Muscle of back (tissue), 11 donors: ENCODE measurements around the gene ETV6. TPM values are rescaled to one million over a fixed set of nuclear protein-coding genes. Genes with fewer than 3 reads are reported as not detected.
A peak's percentile ranks its signal among the peaks of the same experiment; 100 is the strongest.

Experiments used
- DNase-seq, 3 donors: peaks; one replicate each; pipeline versions ENCODE4 v3.0.0 to v3.0.0-alpha.2; 2013
- polyA plus RNA-seq, 10 donors: library from polyadenylated mRNA; unstranded; fragments of 120-200 nt; gene quantifications; one replicate each; pipeline ENCODE4 v1.2.1, GENCODE V29; 2013; ENCODE audit not compliant: insufficient read length in 10 of 10

Gene ETV6
- polyA plus RNA-seq, 10 donors: 7.1 to 13.0 (median 11.0) TPM

DNA sequence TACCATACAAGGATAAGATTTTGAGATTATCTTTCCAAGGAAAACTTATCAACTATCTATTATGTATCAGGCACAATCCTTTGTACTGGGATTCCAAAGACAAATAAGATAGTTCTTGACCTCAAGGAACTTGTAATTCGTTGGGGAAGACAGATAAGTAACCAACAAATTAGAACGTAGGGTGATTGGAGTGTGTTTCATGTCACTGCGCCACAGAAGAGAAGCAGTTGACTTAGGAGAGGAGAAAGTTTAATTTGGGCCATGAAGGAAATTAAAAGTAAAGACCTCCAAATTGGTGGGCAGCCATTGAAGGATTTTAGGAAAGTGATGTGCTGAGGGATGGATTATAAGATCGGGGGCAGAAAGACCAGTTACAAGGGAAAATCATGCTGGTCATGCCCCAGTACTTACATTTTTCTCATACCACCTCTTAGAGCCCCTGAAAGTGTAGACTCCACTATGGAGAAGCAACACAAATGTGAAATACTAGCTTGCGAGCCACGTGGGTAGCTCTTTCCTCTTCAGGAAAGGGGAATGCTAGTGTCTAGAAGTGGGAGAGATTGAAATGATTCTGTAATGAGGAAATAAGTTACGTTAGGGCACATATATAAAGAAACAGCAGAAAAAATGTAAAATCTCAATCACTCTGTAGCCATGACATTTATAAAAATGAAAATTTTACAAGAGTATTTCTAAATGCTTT lies 148.7 kb downstream of the ETV6 start:
- no peak for DNase-seq

DNA sequence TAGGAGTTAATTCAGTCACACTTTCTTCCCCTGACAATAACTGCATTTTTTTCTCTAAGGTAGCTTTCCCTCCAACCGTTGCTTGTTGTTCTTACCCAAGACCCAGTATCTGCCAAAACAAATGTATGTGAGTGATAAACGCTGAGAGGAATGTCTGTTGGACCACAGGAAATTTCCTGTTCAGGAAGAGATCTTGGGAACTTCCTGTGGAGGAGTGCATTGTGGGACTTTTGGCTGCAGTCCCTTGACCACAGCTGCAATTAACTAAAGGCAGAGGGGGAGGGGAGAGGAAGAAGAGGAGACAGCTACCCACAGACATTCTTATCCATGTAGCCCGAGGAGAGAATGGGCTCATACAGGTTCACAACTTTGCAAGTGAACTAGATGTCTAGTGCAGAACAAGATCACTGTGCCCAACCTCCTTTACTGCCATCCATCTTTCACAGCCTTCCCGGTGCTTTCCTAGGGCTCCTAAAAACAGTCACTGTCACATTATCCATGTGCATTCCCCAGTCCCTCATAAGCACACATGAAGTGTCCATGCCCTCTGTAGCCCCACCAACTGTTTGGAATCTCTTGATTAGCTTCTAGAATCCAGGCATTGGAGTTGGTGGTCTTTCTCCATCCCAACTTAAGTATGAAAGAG lies 149.5 kb downstream of the ETV6 start:
- DNase-seq: peak in 1 of 3 donors; percentile 90

DNA sequence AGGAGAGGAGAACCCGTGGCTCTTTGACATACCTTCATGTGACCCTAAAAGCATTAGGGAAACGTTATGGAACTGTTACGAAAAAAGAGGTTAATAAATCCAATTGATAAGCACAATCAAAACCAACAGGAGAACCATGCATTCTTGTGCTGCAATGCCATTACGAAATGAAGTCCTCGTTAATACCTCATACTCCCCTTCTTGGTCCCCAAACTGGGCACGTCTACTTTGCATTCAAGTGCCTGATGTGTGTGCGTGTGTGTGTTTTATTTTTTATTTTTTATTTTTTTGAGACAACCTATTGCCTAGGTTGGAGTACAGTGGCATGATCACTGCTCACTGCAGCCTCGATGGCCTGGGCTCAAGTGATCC lies 150.0 kb downstream of the ETV6 start:
- no peak for DNase-seq

DNA sequence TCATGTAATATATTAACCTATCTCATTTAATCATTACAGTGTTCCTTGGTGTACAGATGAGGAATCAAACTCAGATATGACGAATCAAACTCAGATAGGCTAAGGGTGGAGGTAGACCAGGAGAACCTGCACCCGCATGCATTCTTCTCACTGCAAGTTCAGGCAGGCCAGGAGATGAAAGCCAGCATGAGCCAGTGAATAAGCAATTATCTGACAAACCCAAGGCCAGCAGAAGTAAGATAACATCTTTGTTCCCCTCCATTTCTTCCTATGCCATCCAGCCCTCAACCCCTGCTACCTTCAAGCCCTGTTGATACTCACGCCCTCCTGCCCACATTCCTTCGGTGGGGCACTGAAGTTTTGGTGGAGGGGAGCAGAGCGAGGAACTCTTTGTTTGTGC lies 152.2 kb downstream of the ETV6 start:
- no peak for DNase-seq

DNA sequence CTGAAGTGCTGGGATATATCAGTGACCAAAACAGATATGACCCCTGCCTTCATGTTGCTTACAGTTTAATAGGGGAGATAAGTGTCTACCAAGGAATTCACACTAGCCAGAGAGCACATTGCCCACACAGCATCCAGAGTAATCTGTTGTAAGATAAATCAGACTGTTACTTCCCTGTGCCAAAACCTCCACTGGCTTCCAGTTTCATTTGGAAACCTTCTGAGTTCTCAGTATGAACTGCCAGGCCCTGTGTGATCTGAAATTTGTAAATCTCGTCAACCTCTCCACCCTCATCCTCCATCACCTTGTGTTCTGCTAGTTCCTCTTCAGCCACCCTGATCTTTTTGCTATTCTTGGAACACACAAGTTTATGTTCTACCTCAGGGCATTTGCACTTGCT lies 154.7 kb downstream of the ETV6 start:
- no peak for DNase-seq

DNA sequence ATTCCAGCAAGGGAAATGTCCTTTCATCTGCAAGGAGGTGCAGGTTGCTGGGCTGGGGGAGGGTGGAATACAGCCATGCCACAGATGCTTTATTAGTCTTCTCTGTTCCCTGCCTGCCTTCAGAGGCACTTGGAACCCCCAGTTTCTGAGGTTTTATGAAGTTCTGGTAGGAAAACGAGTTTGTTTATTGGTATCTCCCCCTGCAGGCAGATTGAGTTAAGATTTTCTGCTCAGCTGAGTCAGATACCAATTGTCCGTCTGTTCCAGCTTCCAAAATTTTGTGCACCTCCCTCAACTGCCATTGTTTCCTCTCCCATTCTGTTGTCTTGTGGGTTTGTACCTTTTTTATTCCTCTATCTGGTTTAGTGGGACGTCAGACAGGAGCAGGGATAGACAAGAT lies 155.6 kb downstream of the ETV6 start:
- DNase-seq: no peak

DNA sequence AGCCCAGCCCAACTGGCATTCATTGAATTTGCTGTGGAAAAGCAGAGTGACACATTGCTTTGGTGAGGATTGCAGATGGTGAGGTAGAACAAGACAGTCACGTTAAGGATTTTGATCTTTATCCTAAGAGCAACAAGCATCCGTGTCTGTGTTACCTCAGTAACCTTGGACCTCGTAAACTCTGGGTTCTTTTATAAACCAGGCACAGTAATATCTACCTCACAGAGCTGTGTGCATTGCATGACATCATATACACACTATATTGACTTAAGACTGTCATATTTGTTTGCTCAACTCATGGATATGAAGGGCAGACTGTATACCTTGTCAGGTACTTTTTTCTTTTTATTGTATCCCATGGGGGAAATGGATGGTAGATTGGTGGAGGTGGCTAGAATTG lies 156.2 kb downstream of the ETV6 start:
- no peak for DNase-seq

DNA sequence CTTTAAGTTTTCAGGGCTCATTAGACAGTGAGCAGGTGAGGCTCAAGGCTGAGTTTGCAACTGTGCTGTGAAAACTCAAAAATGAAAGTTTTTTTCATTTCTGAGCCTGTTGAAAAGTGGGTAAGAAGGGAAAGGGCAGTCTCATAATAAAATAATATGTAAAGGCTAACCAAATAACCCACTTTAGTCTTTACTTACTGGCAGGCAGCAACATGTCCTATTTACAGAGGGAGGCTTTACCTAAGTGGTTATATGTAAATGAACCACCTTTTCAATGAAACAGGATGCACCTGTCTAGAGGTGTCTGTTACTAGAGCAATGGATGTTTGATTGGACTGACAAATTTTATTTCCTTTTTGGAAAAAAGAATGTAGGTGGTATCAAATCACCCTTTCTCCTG lies 158.0 kb downstream of the ETV6 start:
- DNase-seq: no peak

DNA sequence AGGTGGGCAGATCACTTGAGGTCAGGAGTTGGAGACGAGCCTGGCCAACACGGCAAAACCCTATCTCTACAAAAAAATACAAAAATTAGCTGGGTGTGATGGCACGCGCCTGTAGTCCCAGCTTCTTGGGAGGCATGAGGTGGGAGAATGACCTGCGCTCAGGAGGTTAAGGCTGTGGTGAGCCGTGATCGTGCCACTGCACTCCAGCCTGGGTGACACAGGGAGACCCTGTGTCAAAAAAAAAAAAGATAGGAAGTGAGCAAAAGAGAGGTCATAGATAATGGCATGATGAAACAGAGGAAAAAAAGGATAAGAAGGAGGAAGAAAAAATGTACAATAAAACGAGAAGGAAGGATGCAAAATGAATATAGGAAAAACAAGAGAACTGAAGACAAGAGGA lies 159.5 kb downstream of the ETV6 start:
- DNase-seq: no peak

DNA sequence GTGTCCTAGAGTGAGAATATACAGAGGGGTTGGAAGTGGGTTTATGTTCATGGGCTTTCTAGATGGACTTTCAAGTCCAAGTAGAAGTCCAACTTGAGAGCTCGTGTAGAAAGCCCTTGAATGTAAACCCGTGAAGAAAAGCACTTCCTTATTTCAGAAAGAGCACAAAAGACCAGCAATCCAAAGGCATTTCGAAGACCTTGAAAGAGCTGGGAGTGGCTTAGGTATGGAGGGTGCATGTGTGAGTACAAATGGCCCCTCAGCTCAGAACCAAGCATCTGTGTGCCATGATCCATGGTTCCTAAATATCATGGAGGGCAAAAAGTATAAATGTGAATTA lies 160.7 kb downstream of the ETV6 start:
- no peak for DNase-seq

DNA sequence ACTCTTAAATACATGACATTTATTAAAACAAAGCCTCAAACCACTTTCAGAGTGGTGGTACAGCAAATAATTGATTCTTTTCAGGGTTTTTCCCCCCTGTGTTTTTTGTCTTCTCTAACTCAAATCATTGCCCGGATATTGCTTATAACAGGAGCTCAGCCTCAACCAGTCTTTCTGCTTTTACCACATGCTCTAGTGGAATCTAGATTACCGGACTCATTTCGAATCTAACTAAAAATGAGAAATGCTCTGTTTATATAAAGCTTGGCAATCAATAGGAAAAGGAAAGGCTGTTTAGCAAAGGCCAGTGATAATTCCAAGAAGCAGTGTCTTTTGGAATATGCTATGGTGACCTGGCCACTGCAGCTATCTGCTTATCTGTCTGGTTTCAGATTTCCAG lies 161.5 kb downstream of the ETV6 start:
- DNase-seq: no peak

DNA sequence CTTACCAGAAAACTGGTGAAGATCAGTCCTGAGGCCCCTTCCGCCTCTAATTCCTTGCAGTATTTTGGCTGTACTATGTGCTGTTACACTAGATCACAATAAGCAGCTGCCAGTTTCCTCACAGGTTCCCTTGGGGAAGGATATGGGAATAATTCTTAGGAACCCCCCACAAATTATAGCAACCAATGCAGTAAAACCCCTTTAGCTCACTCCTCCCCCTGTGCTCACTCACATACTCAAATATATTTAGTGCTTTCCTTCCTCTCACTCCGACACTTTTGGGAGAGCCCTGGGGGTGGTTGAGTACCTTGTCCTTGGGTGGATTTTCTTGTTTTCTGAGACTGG lies 162.7 kb downstream of the ETV6 start:
- no peak for DNase-seq

DNA sequence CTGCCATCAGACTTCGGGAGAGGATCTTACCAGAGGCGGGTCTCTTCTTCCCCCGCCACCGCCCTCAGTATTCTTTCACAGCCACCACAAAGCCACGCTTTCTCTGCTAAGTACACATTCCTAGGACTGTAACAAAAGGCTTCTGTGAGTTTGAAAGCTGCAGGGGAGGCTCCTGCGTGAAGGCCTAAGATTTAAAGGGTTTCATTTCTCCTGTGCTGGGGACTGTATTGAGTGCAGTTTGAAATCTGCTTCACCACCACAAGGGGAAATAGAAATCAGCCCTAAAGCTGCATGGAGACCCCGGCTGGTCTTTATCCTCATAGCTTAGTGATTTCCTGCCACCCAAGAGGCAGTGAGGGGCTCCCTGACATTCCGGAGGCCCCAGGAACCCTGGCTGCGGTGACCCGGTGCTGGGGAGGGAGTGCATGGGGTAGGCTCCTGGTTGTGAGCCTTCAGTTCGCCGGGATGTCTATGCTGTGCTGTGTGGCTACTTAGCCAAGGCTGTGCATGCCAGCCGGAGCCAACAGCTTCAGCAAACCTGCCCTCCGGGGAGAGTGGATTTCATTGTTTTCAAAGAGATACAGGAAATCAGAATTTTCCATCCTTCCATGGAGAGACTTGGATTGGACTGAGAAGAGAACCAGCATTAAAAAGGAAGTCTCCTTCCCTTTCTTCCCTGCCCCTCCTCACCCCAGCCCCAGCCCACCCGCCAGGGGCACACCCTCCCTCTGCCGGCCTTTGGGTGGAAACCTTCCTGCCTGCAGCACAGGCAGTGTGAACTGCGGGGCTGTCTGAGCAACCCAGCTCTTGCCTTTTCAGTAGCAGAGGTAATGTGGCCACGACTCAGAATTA lies 163.3 kb downstream of the ETV6 start:
- peak in 1 of 3 donors; percentile 80 for DNase-seq

DNA sequence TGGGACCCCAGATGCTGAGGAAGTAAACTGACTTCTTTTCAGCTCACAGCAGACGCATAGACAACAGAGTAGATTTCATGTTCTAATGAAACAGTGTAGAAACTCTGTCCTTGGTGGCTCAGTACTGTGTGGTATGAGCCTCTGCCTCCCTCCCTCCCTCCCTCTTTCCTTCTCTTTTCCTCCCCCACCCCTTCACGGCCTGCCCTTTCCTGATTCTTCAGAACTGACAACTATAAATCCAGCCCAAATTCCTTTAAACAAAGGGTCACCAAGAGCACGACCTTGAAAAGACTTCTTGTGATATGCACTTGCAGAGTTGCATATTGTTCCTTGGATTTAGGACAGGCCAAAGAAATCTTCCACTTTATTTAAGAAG lies 164.0 kb downstream of the ETV6 start:
- no peak for DNase-seq

DNA sequence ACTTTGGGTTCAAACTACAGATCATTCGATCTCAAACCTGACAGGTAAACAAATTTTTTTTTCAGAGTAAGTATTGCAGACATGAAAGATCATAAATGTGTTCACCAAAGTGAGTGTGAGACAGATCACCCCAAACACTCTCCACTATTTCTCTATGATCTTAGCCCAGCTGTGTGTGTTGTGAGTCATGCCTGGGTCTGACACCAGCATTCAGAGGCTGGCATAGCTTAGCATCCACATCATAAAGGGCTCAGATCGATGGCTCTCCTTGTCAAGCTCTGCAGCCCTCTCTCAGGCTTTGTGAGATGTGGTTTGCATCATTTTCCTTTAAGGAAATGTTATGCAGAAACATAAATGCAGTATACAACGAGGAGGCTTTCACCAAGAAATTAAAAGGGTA lies 164.9 kb downstream of the ETV6 start:
- DNase-seq: no peak

DNA sequence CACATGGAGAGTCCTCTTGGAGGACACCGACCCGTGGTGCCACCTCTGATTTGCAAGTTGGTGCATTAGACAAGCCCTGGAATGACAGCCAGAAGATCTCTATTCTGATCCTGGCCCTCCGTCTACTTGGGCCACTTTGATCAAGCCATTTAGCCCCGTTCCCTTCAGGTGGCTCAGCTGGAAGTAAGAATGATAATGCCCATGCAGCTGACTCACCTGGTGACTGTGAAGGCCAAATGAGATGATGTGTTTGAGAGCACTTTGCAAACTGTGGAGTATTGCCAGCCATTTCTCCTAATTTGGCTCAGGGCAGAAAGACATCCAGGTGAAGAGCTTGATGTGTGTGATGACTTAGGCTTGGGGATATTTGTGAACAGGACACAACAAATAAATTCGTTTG lies 165.9 kb downstream of the ETV6 start:
- no peak for DNase-seq

DNA sequence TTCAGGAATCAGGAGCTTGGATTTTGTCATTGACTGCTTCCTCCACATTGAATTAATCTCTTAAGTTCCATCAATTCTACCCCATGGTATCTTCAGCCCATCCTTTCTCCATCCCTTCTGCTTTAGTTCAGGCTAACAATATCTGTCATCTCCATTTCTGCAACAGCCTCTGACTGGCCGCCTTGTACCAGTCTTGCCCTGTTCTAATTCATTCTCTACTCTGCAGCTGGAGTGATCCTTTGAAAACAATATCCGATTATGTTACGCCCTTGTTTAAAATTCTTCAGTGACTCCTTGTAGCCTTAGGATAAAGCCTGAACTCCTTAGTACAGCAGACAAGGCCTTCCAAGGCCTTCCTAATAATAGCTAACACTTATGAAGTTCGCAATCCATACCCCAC lies 170.2 kb downstream of the ETV6 start:
- no peak for DNase-seq

DNA sequence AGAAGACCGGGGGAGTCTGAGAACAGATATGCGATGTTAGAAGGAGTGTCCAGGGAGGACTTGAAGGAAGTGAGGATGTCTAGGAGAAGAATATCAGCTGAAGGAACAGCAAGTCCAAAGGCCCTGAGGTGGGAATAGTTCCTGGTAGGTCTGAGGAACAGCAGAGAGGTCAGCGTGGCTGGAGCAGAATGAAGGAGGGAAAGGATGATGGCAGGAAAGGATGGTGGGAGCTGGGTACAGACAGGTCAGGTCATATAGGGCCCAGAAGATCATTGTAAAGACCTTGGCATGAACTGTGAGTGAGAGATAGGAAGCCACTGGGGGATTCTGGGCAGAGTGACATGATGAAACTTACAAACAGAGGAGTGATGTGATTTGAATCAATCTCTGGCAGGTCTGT lies 171.0 kb downstream of the ETV6 start:
- no peak for DNase-seq

DNA sequence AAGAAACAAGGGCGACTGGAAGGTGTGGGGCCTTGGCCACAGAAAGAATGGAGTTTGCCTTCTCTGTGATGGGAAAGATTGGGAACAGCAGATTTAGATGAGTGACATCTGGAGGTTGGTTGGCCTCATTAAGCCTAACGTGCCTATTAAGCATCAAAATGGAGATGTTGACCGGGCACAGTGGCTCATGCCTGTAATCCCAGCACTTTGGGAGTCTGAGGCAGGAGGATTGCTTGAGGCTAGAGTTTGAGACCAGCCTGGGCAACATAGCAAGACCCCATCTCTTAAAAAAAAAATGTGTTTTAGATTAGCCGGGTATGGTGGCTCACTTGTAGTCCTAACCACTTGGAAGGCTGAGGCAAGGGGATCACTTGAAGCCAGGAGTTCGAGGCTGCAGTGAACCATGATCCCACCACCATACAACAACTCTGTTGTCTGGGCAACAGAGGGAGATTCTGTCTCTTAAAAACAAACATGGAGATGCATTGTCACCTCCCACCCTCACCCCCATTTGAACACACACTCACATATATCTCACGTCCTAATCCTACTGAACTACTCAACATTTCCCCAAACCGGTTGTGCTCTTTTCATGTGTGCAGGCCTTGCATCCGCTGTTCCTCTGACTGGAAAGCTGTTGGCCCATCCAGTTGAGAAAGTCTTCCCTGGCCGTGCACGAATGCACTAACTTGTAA lies 172.1 kb downstream of the ETV6 start:
- DNase-seq: no peak

DNA sequence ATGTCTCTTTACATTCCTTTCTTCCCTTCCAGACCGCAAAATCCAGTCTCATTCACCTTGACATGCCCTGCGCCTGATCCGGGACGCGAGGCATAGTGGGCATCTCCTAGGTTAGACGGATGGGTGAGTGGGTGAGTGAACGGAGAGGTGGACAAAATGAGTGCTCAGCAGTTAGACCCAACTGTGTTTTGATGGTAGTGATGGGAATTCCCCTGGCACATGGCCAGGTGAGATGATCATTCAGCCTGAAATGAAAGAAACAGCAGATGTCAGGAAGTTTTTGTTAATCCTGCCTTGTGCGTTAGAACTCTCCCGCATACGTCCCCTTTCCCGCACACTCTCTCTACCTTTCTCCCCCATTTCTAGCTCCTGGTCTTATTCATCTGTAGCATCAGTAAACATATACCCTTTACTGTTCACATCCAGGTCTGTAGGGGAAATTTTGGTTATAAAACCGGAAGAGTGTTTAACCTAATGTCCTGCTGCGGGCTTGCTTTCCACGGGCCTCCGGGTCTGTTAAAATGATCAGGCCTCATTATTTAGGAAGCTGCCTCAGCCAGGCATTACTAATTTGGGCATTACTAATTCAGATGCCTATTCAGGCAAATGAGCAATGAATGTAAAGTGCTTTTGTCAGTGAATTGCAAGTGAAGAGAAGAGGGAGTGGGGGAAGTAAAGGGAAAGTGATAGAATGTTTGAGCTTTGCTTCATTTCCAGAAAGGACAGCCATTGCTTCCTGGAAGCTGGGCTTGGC lies 172.8 kb downstream of the ETV6 start:
- DNase-seq: no peak

DNA sequence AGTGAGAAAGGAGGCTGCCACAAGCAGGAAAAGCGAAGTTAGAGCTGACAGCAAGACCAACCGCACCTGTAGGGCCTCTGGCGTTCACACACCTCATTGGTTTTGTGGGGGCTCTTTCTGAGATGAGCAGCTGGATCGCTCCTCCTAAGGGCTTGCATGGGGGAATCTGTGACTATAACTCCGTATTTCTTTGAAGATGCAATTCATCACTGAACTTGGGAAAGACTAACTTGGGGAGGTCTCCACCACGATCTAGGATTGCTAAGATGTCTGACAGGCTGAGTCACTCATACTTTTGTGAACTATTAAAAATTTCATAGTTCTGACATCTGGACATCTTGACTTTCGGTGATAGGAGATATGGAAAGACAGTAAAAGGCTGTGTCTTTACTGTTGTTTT lies 173.6 kb downstream of the ETV6 start:
- DNase-seq: peak in 1 of 3 donors; percentile 77

DNA sequence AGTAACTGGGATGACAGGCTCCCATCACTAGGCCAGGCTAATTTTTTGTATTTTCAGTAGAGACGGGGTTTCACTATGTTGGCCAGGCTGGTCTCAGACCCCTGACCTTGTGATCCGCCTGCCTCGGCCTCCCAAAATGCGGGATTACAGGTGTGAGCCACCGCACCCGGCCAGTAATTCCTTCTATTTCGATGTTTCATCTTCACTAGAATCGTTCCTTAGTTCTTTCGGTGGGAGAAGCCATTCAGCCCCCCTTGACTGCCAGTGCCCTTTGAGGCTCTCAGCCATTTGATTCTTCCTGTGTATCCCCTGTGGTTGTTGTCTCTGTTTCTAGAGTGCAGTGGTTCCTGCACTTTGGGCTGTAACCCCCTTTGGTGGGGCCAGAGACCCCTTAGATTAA lies 174.1 kb downstream of the ETV6 start:
- DNase-seq: no peak
